IMR-90 (cell line): Measurements from ENCODE around the gene ADGB. TPM values are rescaled to one million over a fixed set of nuclear protein-coding genes. Genes with fewer than 3 reads are reported as not detected.
"Not testable (repeated sequence)": the region's sequence is repeated elsewhere in the genome, so short reads cannot be mapped to it uniquely, and the experiment has no call there.

ENCODE experiments used
- ATAC-seq: fragments of 200-7000 bp; cut with Tn5 transposase; 2 replicates; pipeline ENCODE4 v1.9.1; 2020; ENCODE audit warnings: low read depth, mild to moderate bottlenecking, moderate library complexity
- BruUV-seq: library from RNA; stranded (reverse); fragments of 400-500 nt; replicated peaks from 2 replicates; lab custom pipeline; 2021; lab: Mats Ljungman, UMichigan
- CTCF ChIA-PET: fragments of 300-600 bp; formaldehyde crosslinking; extraction: SDS; loops from one replicate; lab custom pipeline; 2021; ENCODE audit warnings: antibody characterized with exemption; lab: Yijun Ruan, JAX
- POLR2A ChIA-PET: fragments of 300-600 bp; sonication (Branson Sonifier 250); formaldehyde crosslinking; loops from one replicate; lab custom pipeline; 2022; ENCODE audit warnings: antibody characterized with exemption; ENCODE audit not compliant: unreplicated experiment; lab: Charles Lee
- DNase-seq: peaks from one replicate; pipeline ENCODE4 v3.0.0; 2013
- H2AFZ ChIP-seq: replicated peaks from 2 replicates; pipeline ENCODE3; 2013; ENCODE audit warnings: low read length, mild to moderate bottlenecking; ENCODE audit not compliant: poor library complexity
- H2AK5ac ChIP-seq: 2 replicates; pipeline ENCODE4 v1.6.1; 2013; ENCODE audit warnings: low read depth, low read length, inconsistent platforms
- H2AK9ac ChIP-seq: replicated peaks from 2 replicates; pipeline ENCODE3; 2013; ENCODE audit warnings: mild to moderate bottlenecking, low read depth, low read length, moderate library complexity; ENCODE audit not compliant: poor library complexity
- H2BK120ac ChIP-seq: 2 replicates; pipeline ENCODE4 v1.6.1; 2013; ENCODE audit warnings: low read depth, low read length, inconsistent platforms
- H2BK15ac ChIP-seq: 3 replicates; pipeline ENCODE4 v1.6.1; 2013; ENCODE audit warnings: low read depth, low read length, inconsistent platforms
- H2BK20ac ChIP-seq: 2 replicates; pipeline ENCODE4 v1.6.1; 2013; ENCODE audit warnings: low read depth, mild to moderate bottlenecking, inconsistent platforms, low read length, moderate library complexity
- H2BK5ac ChIP-seq: 2 replicates; pipeline ENCODE4 v1.6.1; 2013; ENCODE audit warnings: mild to moderate bottlenecking, low read depth, low read length, inconsistent platforms; ENCODE audit not compliant: poor library complexity, severe bottlenecking
- H3K14ac ChIP-seq: replicated peaks from 2 replicates; pipeline ENCODE4 v1.6.1; 2013; ENCODE audit warnings: low read depth, low read length, inconsistent platforms
- H3K18ac ChIP-seq: 2 replicates; pipeline ENCODE4 v1.6.1; 2013; ENCODE audit warnings: low read depth, low read length, control low read depth
- H3K23ac ChIP-seq: 2 replicates; pipeline ENCODE4 v1.6.1; 2013; ENCODE audit warnings: low read depth, low read length, inconsistent platforms
- H3K27ac ChIP-seq: 2 replicates; pipeline ENCODE4 v1.5.1; 2013; ENCODE audit warnings: mild to moderate bottlenecking, control low read depth, low read length; ENCODE audit not compliant: insufficient read depth
- H3K27me3 ChIP-seq: 2 replicates; pipeline ENCODE4 v1.6.1; 2013; ENCODE audit warnings: low read length; ENCODE audit not compliant: control insufficient read depth, insufficient read depth
- H3K36me3 ChIP-seq: 2 replicates; pipeline ENCODE4 v1.6.1; 2013; ENCODE audit warnings: low read length, mixed read lengths; ENCODE audit not compliant: control insufficient read depth, insufficient read depth
- H3K4ac ChIP-seq: 2 replicates; pipeline ENCODE4 v1.6.1; 2013; ENCODE audit warnings: low read depth, low read length, inconsistent platforms
- H3K4me1 ChIP-seq: 2 replicates; pipeline ENCODE4 v1.6.1; 2013; ENCODE audit warnings: low read length, mixed read lengths; ENCODE audit not compliant: control insufficient read depth, insufficient read depth
- H3K4me2 ChIP-seq: 2 replicates; pipeline ENCODE4 v1.6.1; 2013; ENCODE audit warnings: low read depth, mild to moderate bottlenecking, control low read depth, low read length, moderate library complexity
- H3K4me3 ChIP-seq: 2 replicates; pipeline ENCODE4 v1.5.1; 2013; ENCODE audit warnings: low read depth, mild to moderate bottlenecking, control low read depth, low read length, moderate library complexity; ENCODE audit not compliant: insufficient read depth
- H3K56ac ChIP-seq: 2 replicates; pipeline ENCODE4 v1.6.1; 2013; ENCODE audit warnings: low read length, inconsistent platforms; ENCODE audit not compliant: insufficient read depth; ENCODE audit errors: extremely low read depth
- H3K79me1 ChIP-seq, 2 experiments: 2 replicates each; pipeline ENCODE4 v1.6.1; 2013; ENCODE audit warnings: low read length in 2 of 2, inconsistent platforms in 1 of 2, low read depth in 1 of 2
- H3K9ac ChIP-seq: 2 replicates; pipeline ENCODE4 v1.6.1; 2013; ENCODE audit warnings: low read depth, low read length, control low read depth
- H3K9me1 ChIP-seq: 2 replicates; pipeline ENCODE4 v1.6.1; 2013; ENCODE audit warnings: low read length, inconsistent platforms; ENCODE audit not compliant: insufficient read depth
- H3K9me3 ChIP-seq: 2 replicates; pipeline ENCODE4 v1.6.1; 2013; ENCODE audit warnings: low read length; ENCODE audit not compliant: control insufficient read depth, insufficient read depth
- H4K20me1 ChIP-seq: 2 replicates; pipeline ENCODE4 v1.6.1; 2013; ENCODE audit warnings: low read length, inconsistent platforms; ENCODE audit not compliant: insufficient read depth
- H4K5ac ChIP-seq: 2 replicates; pipeline ENCODE4 v1.6.1; 2013; ENCODE audit warnings: mild to moderate bottlenecking, low read depth, low read length, control low read depth
- H4K8ac ChIP-seq, 2 experiments: 2 replicates each; pipeline ENCODE4 v1.6.1; 2013; ENCODE audit warnings: low read depth in 2 of 2, low read length in 2 of 2, control low read depth in 1 of 2, inconsistent platforms in 1 of 2
- H4K91ac ChIP-seq: 2 replicates; pipeline ENCODE4 v1.6.1; 2013; ENCODE audit warnings: low read depth, low read length, inconsistent platforms; ENCODE audit not compliant: insufficient read depth
- CHD1 ChIP-seq: IDR thresholded peaks from 2 replicates; pipeline ENCODE4 v1.6.1; 2012; ENCODE audit warnings: low read depth, low read length, improper control_type of control experiment
- FOS ChIP-seq: fragments of 150-350 bp; IDR thresholded peaks from 2 replicates; pipeline ENCODE4 v1.6.1; 2016; ENCODE audit warnings: low read depth, low read length
- WGBS, 2 experiments: methylation state at CpG; one replicate each; pipeline versions ENCODE4 v1.1.5 to v1.1.7; 2013; ENCODE audit warnings: missing lambda C conversion rate in 2 of 2; ENCODE audit not compliant: insufficient read length in 1 of 2; ENCODE audit errors: extremely low coverage in 2 of 2; 5-methylcytosine and 5-hydroxymethylcytosine counted together
- dilution Hi-C: fragments of 300-500 bp; cut with HindIII; formaldehyde crosslinking; loops from one replicate; pipeline ENCODE4 v1.14.3; 2018; ENCODE audit warnings: low sequenced_read_pairs; ENCODE audit not compliant: unreplicated experiment
- in situ Hi-C: fragments of 300-500 bp; cut with MboI; formaldehyde crosslinking; loops from 3 replicates; pipeline ENCODE4 v1.14.3; 2019; ENCODE audit warnings: low sequenced_read_pairs, inconsistent platforms, mixed read lengths
- intact Hi-C: fragments of 100-400 bp; cut with micrococcal nuclease; formaldehyde crosslinking; loops from 2 replicates; pipeline ENCODE4 v1.10.0; 2022
- polyA plus RNA-seq, 3 experiments: library from polyadenylated mRNA; depleted of rRNA; stranded (reverse); fragments of >200 nt; gene quantifications; 2 replicates each; pipeline ENCODE4 v1.2.3, GENCODE V29; 2012; ENCODE audit warnings: low replicate concordance in 1 of 3
- total RNA-seq: library from RNA; depleted of rRNA; stranded (reverse); fragments of >200 nt; gene quantifications from 2 replicates; pipeline ENCODE4 v1.2.3, GENCODE V29; 2012

Gene ADGB
- total and polyA plus RNA-seq, 2 of the 4 experiments (the other 2 are of a cell fraction): not detected

- TF ChIP-seq CHD1: no peak
- no peak for TF ChIP-seq FOS
- no peak overlapping the region for H2AK5ac ChIP-seq
- H2AFZ ChIP-seq: no peak overlapping the region
- POLR2A ChIA-PET: no interaction called here
- no peaks in the 10 kb centered on the region for H3K27me3 ChIP-seq
- no peak overlapping the region for H3K4me3 ChIP-seq
- no peak overlapping the region for H3K27ac ChIP-seq
- H3K79me1 ChIP-seq: no peaks in the 10 kb centered on the region
- H3K4me2 ChIP-seq: no peak overlapping the region
- intact Hi-C loops: no loop called here
- H4K5ac ChIP-seq: no peak overlapping the region
- H3K36me3 ChIP-seq: no peaks in the 10 kb centered on the region
- no peak overlapping the region for H3K56ac ChIP-seq
- no peak overlapping the region for H3K23ac ChIP-seq
- no peaks in the 10 kb centered on the region for H3K4me1 ChIP-seq
- WGBS, 2 experiments: no CpG with 5 or more reads among the region's 2 CpGs
- no peak overlapping the region for H3K9ac ChIP-seq
- no peak overlapping the region for H2AK9ac ChIP-seq
- H3K4ac ChIP-seq: no peak overlapping the region
- H4K20me1 ChIP-seq: no peaks in the 10 kb centered on the region
- no peak overlapping the region for H2BK20ac ChIP-seq
- no peak overlapping the region for H2BK15ac ChIP-seq
- no peak overlapping the region for H4K8ac ChIP-seq
- H3K18ac ChIP-seq: no peak overlapping the region
- BruUV-seq: no TSS peak
- DNase-seq (no peak), ATAC-seq (no peak)
- no peak overlapping the region for H2BK120ac ChIP-seq
- dilution Hi-C loops: no loop called here
- in situ Hi-C loops: no loop called here
- H3K14ac ChIP-seq: no peak overlapping the region
- no peaks in the 10 kb centered on the region for H3K9me3 ChIP-seq
- H4K91ac ChIP-seq: no peak overlapping the region
- H3K9me1 ChIP-seq: no peaks in the 10 kb centered on the region
- no peak overlapping the region for H2BK5ac ChIP-seq
- CTCF ChIA-PET: interaction anchor here (0.6 kb wide), 1 partner anchor 20 kb away, joined by 4 read pairs; no protein-coding TSS in a partner anchor
Observed at GRCh38 chr6:146805546-146806325, 207.0 kb downstream of the ADGB start.

DNA sequence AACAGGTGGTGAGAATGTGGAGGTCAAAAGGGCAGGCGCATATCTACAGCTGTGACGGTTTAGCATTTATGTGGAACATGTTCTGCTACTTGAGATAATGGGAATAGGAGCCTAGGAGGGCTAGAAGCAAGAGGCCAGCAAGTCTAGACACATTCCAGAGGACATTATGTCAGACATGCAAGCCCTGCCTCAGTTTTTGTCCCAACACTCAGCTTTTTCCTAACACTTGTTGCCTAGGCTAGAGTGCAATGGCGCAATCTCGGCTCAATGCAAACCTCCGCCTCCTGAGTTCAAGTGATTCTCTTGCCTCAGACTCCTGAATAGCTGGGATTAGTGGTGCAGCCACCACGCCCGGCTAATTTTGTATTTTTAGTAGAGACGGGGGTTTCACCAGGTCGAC, 210.2 kb downstream of the ADGB start:
- dilution Hi-C loops, H3K4me3 ChIP-seq, ATAC-seq, H3K9ac ChIP-seq, DNase-seq, H3K4me2 ChIP-seq, H3K27ac ChIP-seq, H3K27me3 ChIP-seq, H3K4ac ChIP-seq, H4K91ac ChIP-seq, H2AK5ac ChIP-seq, CTCF ChIA-PET, in situ Hi-C loops, H2AFZ ChIP-seq, H3K9me3 ChIP-seq, H3K4me1 ChIP-seq, H3K23ac ChIP-seq, H2BK20ac ChIP-seq, H3K36me3 ChIP-seq, H3K56ac ChIP-seq, H2AK9ac ChIP-seq, H2BK5ac ChIP-seq, BruUV-seq, intact Hi-C loops, H4K5ac ChIP-seq, H2BK120ac ChIP-seq, H3K14ac ChIP-seq, H3K18ac ChIP-seq, H3K9me1 ChIP-seq, H4K8ac ChIP-seq, POLR2A ChIA-PET, H4K20me1 ChIP-seq, H3K79me1 ChIP-seq, H2BK15ac ChIP-seq: not testable (repeated sequence)
- WGBS, 2 experiments: no CpG with 5 or more reads among the region's 9 CpGs
